Spleen (tissue), 11 donors: Measurements from ENCODE around the gene SUCLG1. TPM values are rescaled to one million over a fixed set of nuclear protein-coding genes. Genes with fewer than 3 reads are reported as not detected.

ENCODE experiments used
- DNase-seq: peaks from one replicate; pipeline ENCODE4 v3.0.0-alpha.2; 2020
- H3K27ac ChIP-seq, 8 donors: fragments of 200-600 bp; sonication (generic) in 7 of 8; 1 replicate in 4 of 8; 2 replicates in 4 of 8; pipeline versions ENCODE4 v1.5.0 to v1.8.0; 2016 to 2021; ENCODE audit warnings: inconsistent platforms in 4 of 8, mild to moderate bottlenecking in 4 of 8, moderate library complexity in 1 of 8
- H3K27me3 ChIP-seq, 7 donors: fragments of 200-600 bp; sonication (generic) in 6 of 7; replicated peaks in 1 of 7; 1 replicate in 4 of 7; 2 replicates in 3 of 7; pipeline versions ENCODE4 v1.5.0 to v1.8.0; 2016 to 2021; ENCODE audit warnings: inconsistent platforms in 3 of 7, mild to moderate bottlenecking in 1 of 7
- H3K36me3 ChIP-seq, 6 donors: fragments of 200-600 bp; sonication (generic) in 5 of 6; 1 replicate in 4 of 6; 2 replicates in 2 of 6; pipeline versions ENCODE4 v1.5.0 to v1.8.0; 2016 to 2021; ENCODE audit warnings: inconsistent platforms in 2 of 6
- H3K4me1 ChIP-seq, 6 donors: fragments of 200-600 bp; sonication (generic) in 5 of 6; 1 replicate in 3 of 6; 2 replicates in 3 of 6; pipeline versions ENCODE4 v1.5.0 to v1.8.0; 2016 to 2021; ENCODE audit warnings: inconsistent platforms in 3 of 6
- H3K4me3 ChIP-seq, 8 donors: fragments of 200-600 bp; sonication (generic) in 7 of 8; 1 replicate in 4 of 8; 2 replicates in 4 of 8; pipeline versions ENCODE4 v1.5.0 to v1.8.0; 2016 to 2021; ENCODE audit warnings: inconsistent platforms in 4 of 8, mild to moderate bottlenecking in 4 of 8, moderate library complexity in 2 of 8
- H3K9me3 ChIP-seq, 8 donors: fragments of 200-600 bp; sonication (generic) in 7 of 8; 1 replicate in 4 of 8; 2 replicates in 4 of 8; pipeline versions ENCODE4 v1.5.0 to v1.8.0; 2016 to 2021; ENCODE audit warnings: inconsistent platforms in 4 of 8
- POLR2A ChIP-seq, 3 donors: fragments of 450-650 bp; IDR thresholded peaks; one replicate each; pipeline ENCODE4 v1.5.1; 2017; ENCODE audit warnings: antibody characterized with exemption in 3 of 3, mild to moderate bottlenecking in 1 of 3
- POLR2AphosphoS5 ChIP-seq, 3 donors: sonication (generic); formaldehyde crosslinking; IDR thresholded peaks; one replicate each; pipeline ENCODE4 v1.5.1; 2017; ENCODE audit warnings: antibody characterized with exemption in 3 of 3
- WGBS, 5 donors: extraction: QIAGEN DNeasy Blood & Tissue Kit in 3 of 5; methylation state at CpG; one replicate each; pipeline versions ENCODE4 v1.1.5 to v1.1.7; 2013 to 2018; 5-methylcytosine and 5-hydroxymethylcytosine counted together
- intact Hi-C: fragments of 100-400 bp; cut with DNase I; formaldehyde crosslinking; loops from one replicate; pipeline ENCODE4 v1.15.0; 2023; ENCODE audit warnings: low total_unique reads
- polyA plus RNA-seq, 3 donors: library from polyadenylated mRNA; stranded (reverse); fragments of 200-250 nt; gene quantifications; one replicate each; pipeline ENCODE4 v1.2.1, GENCODE V29; 2013
- total RNA-seq, 7 donors: library from RNA; depleted of rRNA in 3 of 7; stranded (reverse); fragments of >200 nt in 3 of 7; fragmentation: NEBNext Ultra II Directional in 4 of 7; extraction: Animal tissue kit (Norgen Biotek cat#: 25700) in 4 of 7; gene quantifications; one replicate each; pipeline versions ENCODE4 v1.1.0 to v1.2.1, GENCODE V29; 2016 to 2021
- TF ChIP-seq, protein P1 (sequence below), 11 experiments: fragments of 200-600 bp in 7 of 11; fragments of 450-650 bp in 4 of 11; sonication (generic) in 4 of 11; IDR thresholded peaks in 8 of 11; conservative IDR thresholded peaks in 3 of 11; 1 replicate in 7 of 11; 2 replicates in 4 of 11; pipeline versions ENCODE4 v1.4.0 to v1.8.0; 2016 to 2021; ENCODE audit warnings: antibody characterized with exemption in 11 of 11, inconsistent platforms in 4 of 11, mild to moderate bottlenecking in 1 of 11
- donor health status: healthy with polysubstance abuse.
- donor health status: DM: no; HTN: no; CAD: no; lungs with moderate emphysema.
- donor health status: DM: no; HTN: no; CAD: no.
- donor health status: Bipolar disorder and iron deficiency.
- donor health status: healthy.
- donor health status: DM: no; HTN: no; CAD: no.
- donor health status: DM: yes; HTN: yes; CAD: no.

Gene SUCLG1
- total and polyA plus RNA-seq, 10 donors, result 39.2 to 58.3 (median 44.7) TPM

GRCh38 chr2:84394628-84395027 lies 64.5 kb downstream of the SUCLG1 start:
- intact Hi-C loops, result no loop called here
- WGBS, 5 donors, result 46 to 74% (median 59%) methylated on average over 2 of the region's 2 CpGs
- DNase-seq, result no peak

GRCh38 chr2:84393829-84394228 lies 65.3 kb downstream of the SUCLG1 start:
- no peak for TF ChIP-seq POLR2AphosphoS5 (IDR thresholded peaks at IDR 0.05)
- TF ChIP-seq, protein P1, sequence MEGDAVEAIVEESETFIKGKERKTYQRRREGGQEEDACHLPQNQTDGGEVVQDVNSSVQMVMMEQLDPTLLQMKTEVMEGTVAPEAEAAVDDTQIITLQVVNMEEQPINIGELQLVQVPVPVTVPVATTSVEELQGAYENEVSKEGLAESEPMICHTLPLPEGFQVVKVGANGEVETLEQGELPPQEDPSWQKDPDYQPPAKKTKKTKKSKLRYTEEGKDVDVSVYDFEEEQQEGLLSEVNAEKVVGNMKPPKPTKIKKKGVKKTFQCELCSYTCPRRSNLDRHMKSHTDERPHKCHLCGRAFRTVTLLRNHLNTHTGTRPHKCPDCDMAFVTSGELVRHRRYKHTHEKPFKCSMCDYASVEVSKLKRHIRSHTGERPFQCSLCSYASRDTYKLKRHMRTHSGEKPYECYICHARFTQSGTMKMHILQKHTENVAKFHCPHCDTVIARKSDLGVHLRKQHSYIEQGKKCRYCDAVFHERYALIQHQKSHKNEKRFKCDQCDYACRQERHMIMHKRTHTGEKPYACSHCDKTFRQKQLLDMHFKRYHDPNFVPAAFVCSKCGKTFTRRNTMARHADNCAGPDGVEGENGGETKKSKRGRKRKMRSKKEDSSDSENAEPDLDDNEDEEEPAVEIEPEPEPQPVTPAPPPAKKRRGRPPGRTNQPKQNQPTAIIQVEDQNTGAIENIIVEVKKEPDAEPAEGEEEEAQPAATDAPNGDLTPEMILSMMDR (IDR thresholded peaks at IDR 0.05 in 8 of 11, conservative IDR thresholded peaks at IDR 0.05 in 3 of 11), result no peak
- no peak for TF ChIP-seq POLR2A (IDR thresholded peaks at IDR 0.05)

More at GRCh38 chr2:84394628-84395027, 64.5 kb downstream of the SUCLG1 start:
- H3K9me3 ChIP-seq, result peaks cover 0 to 10% (median 0%) of the 10 kb centered on the region in 8 donors
- TF ChIP-seq, protein P1 (IDR thresholded peaks at IDR 0.05 in 8 of 11, conservative IDR thresholded peaks at IDR 0.05 in 3 of 11), result no peak
- TF ChIP-seq POLR2A (IDR thresholded peaks at IDR 0.05) (no peak), POLR2AphosphoS5 (IDR thresholded peaks at IDR 0.05) (no peak)
- no peak overlapping the region for H3K27ac ChIP-seq
- no peak overlapping the region for H3K4me3 ChIP-seq
- peaks cover 0 to 15% (median 0%) of the 10 kb centered on the region in 7 donors for H3K27me3 ChIP-seq
- H3K4me1 ChIP-seq, result no peaks in the 10 kb centered on the region
- no peaks in the 10 kb centered on the region for H3K36me3 ChIP-seq

GRCh38 chr2:84389794-84390193 lies 69.3 kb downstream of the SUCLG1 start:
- 50 to 80% (median 68%) methylated on average over 1 of the region's 1 CpG for WGBS, 5 donors
- no peaks in the 10 kb centered on the region for H3K36me3 ChIP-seq
- H3K9me3 ChIP-seq, result peaks cover 0 to 10% (median 0%) of the 10 kb centered on the region in 8 donors
- TF ChIP-seq POLR2A (IDR thresholded peaks at IDR 0.05) (no peak), POLR2AphosphoS5 (IDR thresholded peaks at IDR 0.05) (no peak)
- TF ChIP-seq, protein P1 (IDR thresholded peaks at IDR 0.05 in 8 of 11, conservative IDR thresholded peaks at IDR 0.05 in 3 of 11), result no peak
- H3K27me3 ChIP-seq, result peaks cover 0 to 26% (median 0%) of the 10 kb centered on the region in 7 donors
- no peak overlapping the region for H3K27ac ChIP-seq
- no peak overlapping the region for H3K4me3 ChIP-seq
- intact Hi-C loops, result no loop called here
- no peak for DNase-seq
- H3K4me1 ChIP-seq, result no peaks in the 10 kb centered on the region

More at GRCh38 chr2:84393829-84394228, 65.3 kb downstream of the SUCLG1 start:
- no peaks in the 10 kb centered on the region for H3K36me3 ChIP-seq
- DNase-seq, result no peak
- no peak overlapping the region for H3K4me3 ChIP-seq
- peaks cover 0 to 10% (median 0%) of the 10 kb centered on the region in 8 donors for H3K9me3 ChIP-seq
- intact Hi-C loops, result no loop called here
- no peaks in the 10 kb centered on the region for H3K4me1 ChIP-seq
- peaks cover 0 to 21% (median 0%) of the 10 kb centered on the region in 7 donors for H3K27me3 ChIP-seq
- H3K27ac ChIP-seq, result no peak overlapping the region

- Histone ChIP-seq H3K4me3 (no peak overlapping the region), H3K4me1 (no peaks in the 10 kb centered on the region), H3K27ac (no peak overlapping the region), H3K9me3 (peaks cover 0 to 10% (median 0%) of the 10 kb centered on the region in 8 donors), H3K27me3 (peaks cover 0 to 26% (median 0%) of the 10 kb centered on the region in 7 donors), H3K36me3 (no peaks in the 10 kb centered on the region)
- WGBS, 5 donors, result 83 to 89% (median 85%) methylated on average over 6 to 9 of the region's 9 CpGs
- intact Hi-C loops, result no loop called here
- TF ChIP-seq POLR2AphosphoS5 (IDR thresholded peaks at IDR 0.05) (no peak), POLR2A (IDR thresholded peaks at IDR 0.05) (no peak)
- TF ChIP-seq, protein P1 (IDR thresholded peaks at IDR 0.05 in 8 of 11, conservative IDR thresholded peaks at IDR 0.05 in 3 of 11), result no peak
- DNase-seq, result no peak
Measured at GRCh38 chr2:84388921-84389490, 70.1 kb downstream of the SUCLG1 start.
